ENCODE measurements around the gene TOGARAM1. TPM values are rescaled to one million over a fixed set of nuclear protein-coding genes. Genes with fewer than 3 reads are reported as not detected.

Gene TOGARAM1
- total and polyA plus RNA-seq, 8 donors, result 3.4 to 13.3 (median 7.2) TPM

DNA sequence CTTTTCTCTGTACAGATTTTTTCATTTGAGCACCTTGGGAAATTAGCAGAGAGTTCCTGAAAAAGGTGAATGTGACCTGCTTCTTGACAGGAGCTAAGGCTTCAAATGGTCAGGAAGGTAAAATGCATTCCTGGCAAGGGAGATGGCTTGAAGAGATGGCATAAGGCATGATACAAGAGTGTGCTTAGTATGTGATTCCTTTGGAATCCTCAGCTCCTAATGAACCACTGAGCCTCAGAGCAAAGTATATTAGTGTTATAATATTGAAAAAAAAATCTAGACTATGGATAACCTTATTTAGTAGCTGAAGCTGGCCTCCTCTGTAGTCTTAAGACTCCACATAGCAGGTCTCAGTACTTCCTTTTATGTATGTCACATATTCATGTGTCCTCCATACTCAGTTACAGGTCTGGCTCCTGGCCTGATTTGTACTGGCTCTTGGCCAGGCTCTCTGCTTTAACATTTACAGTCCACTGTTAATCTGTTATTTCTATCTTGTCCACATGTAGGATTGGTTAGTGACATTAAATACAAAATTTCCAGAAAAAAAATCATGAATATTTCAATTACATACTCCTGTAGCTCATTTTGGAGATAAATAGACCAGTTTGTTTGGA, 17.9 kb downstream of the TOGARAM1 start:
- Histone ChIP-seq H3K4me3 (no peak overlapping the region), H3K27me3 (no peaks in the 10 kb centered on the region), H3K9me3 (no peaks in the 10 kb centered on the region), H3K4me1 (peaks cover 0 to 8% (median 6%) of the 10 kb centered on the region in 3 donors), H3K36me3 (no peaks in the 10 kb centered on the region), H3K27ac (no peak overlapping the region)
- TF ChIP-seq, protein P1, sequence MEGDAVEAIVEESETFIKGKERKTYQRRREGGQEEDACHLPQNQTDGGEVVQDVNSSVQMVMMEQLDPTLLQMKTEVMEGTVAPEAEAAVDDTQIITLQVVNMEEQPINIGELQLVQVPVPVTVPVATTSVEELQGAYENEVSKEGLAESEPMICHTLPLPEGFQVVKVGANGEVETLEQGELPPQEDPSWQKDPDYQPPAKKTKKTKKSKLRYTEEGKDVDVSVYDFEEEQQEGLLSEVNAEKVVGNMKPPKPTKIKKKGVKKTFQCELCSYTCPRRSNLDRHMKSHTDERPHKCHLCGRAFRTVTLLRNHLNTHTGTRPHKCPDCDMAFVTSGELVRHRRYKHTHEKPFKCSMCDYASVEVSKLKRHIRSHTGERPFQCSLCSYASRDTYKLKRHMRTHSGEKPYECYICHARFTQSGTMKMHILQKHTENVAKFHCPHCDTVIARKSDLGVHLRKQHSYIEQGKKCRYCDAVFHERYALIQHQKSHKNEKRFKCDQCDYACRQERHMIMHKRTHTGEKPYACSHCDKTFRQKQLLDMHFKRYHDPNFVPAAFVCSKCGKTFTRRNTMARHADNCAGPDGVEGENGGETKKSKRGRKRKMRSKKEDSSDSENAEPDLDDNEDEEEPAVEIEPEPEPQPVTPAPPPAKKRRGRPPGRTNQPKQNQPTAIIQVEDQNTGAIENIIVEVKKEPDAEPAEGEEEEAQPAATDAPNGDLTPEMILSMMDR (IDR thresholded peaks at IDR 0.05), result no peak
- ATAC-seq, result peak in 3 of 4 donors; percentile 63 to 81 (median 66)
- peak in 3 of 6 donors; percentile 25 to 35 (median 31) for DNase-seq
- FAIRE-seq, result no peak
- intact Hi-C loops (cut with DNase I), result no loop called here

DNA sequence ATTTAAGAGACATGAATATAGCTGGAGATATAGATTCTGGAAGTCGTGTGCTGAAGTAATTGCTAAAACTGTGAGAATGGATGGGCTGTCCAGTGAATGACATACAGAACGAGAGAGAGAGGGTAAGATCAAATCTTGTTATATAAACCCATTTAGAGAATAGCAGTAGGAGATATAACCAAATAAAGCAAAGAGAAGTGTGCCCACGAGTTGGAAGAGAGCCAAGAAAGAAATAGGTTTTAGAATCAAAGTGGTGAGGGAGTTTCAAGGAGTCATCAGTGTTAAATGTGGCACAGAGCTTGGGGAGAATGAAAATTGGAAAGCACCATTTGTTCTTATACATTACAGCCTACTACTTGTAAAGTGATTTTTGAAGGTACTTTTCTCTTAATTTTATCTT, 19.2 kb downstream of the TOGARAM1 start:
- Histone ChIP-seq H3K4me1 (peaks cover 0 to 8% (median 6%) of the 10 kb centered on the region in 3 donors), H3K36me3 (no peaks in the 10 kb centered on the region), H3K9me3 (no peaks in the 10 kb centered on the region), H3K27me3 (no peaks in the 10 kb centered on the region), H3K4me3 (no peak overlapping the region), H3K27ac (no peak overlapping the region)
- DNase-seq (no peak), ATAC-seq (no peak), FAIRE-seq (no peak)
- 69 to 76% methylated on average over 3 of the region's 3 CpGs for WGBS, 2 donors
- intact Hi-C loops (cut with DNase I), result no loop called here
- TF ChIP-seq, protein P1 (IDR thresholded peaks at IDR 0.05), result no peak

DNA sequence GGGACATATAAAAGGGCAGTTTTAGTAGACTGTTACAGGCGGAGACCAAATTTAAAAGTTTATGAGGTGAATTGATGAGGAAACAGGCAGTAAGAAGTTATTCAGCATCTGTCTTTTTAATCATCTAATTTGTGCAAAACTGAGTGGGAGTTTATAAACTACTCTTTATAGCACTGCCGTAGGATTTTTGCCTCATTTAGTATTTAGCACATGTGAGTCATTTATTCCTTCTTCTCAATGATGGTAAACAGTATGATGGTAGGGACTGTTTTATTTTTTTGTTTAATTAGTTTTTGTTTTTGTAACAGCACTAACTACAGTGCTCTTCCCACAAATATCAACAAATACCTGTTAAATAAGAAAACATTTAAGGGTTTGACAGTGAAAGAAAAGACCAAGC, 20.6 kb downstream of the TOGARAM1 start:
- 90 to 95% methylated on average over 2 of the region's 2 CpGs for WGBS, 2 donors
- no peak for FAIRE-seq

DNA sequence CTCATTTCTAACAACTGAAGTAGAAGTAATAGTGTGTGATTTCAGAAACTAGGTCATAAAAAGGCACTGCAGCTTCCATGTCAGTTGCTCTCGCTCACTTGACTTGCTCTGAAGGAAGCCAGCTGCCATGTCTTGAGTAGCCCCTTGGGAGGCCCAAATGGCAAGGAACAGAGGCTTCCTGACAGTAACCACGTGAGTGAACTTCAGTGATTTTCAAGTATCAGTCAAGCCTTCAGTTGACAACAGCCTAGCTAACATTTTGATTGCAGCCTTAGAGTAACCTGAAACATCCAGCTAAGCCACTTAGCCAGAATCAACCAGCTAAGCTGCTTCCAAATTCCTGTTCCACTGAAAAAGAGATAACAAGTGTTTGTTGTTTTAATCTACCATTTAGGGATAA, 26.7 kb downstream of the TOGARAM1 start:
- H3K4me1 ChIP-seq, result peaks cover 0 to 10% (median 0%) of the 10 kb centered on the region in 3 donors
- TF ChIP-seq, protein P1 (IDR thresholded peaks at IDR 0.05), result no peak
- ATAC-seq (no peak), DNase-seq (no peak), FAIRE-seq (no peak)
- H3K27me3 ChIP-seq, result no peaks in the 10 kb centered on the region
- WGBS, 2 donors, result 62 to 74% methylated on average over 2 of the region's 2 CpGs
- H3K9me3 ChIP-seq, result no peaks in the 10 kb centered on the region
- no peaks in the 10 kb centered on the region for H3K36me3 ChIP-seq
- intact Hi-C loops (cut with DNase I), result no loop called here
- H3K27ac ChIP-seq, result no peak overlapping the region
- no peak overlapping the region for H3K4me3 ChIP-seq

More for the DNA sequence above, 20.6 kb downstream of the TOGARAM1 start:
- TF ChIP-seq, protein P1 (IDR thresholded peaks at IDR 0.05), result no peak
- H3K4me1 ChIP-seq, result peaks cover 0 to 8% (median 6%) of the 10 kb centered on the region in 3 donors
- H3K27ac ChIP-seq, result no peak overlapping the region
- no peaks in the 10 kb centered on the region for H3K27me3 ChIP-seq
- ATAC-seq (no peak), DNase-seq (no peak)
- H3K4me3 ChIP-seq, result no peak overlapping the region
- intact Hi-C loops (cut with DNase I), result no loop called here
- no peaks in the 10 kb centered on the region for H3K9me3 ChIP-seq
- no peaks in the 10 kb centered on the region for H3K36me3 ChIP-seq

Measured in pancreas (tissue), 10 donors.